ENCODE results near the gene KIAA1217. TPM values are rescaled to one million over a fixed set of nuclear protein-coding genes. Genes with fewer than 3 reads are reported as not detected.
A peak's percentile ranks its signal among the peaks of the same experiment; 100 is the strongest.

Gene KIAA1217
- total and polyA plus RNA-seq, 2 donors from 2014 or later = 10.4 to 63.8 TPM

DNA sequence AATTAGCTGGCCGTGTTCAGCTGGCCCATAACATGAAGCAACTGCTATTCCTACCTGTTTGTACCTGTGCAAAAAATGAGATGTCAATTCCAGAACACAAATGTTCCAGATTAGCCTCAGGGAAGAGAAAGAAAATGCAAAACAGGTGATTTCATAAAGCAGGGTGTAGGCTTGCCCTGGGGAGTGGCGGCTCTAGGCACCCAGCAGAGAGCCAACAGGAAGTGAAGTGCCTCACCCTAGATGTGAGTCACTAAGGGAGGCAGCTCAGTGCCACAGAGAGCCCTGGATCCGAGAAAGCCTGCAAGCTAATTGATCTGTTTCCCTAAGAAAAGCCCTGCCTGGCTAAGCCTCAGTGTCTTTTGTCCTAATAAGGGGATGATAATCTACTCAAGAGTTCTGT is 274.8 kb downstream of the KIAA1217 start:
- no peaks in the 10 kb centered on the region for H3K27me3 ChIP-seq (ENCODE audit: control insufficient read depth, insufficient read depth, low read length)
- H3K9ac ChIP-seq (ENCODE audit: low read length in 3 of 3) = no peak overlapping the region
- DNase-seq = peak in 3 of 5 donors; percentile 38 to 88 (median 39)
- peaks cover under 1 to 12% (median 3%) of the 10 kb centered on the region in 3 donors for H3K36me3 ChIP-seq (ENCODE audit: control insufficient read depth in 2 of 3, insufficient read depth in 3 of 3, low read length in 3 of 3)
- intact Hi-C loops (cut with DNase I) = no loop called here
- H3K9me3 ChIP-seq (ENCODE audit: control insufficient read depth in 2 of 3, insufficient read depth in 1 of 3, low read length in 3 of 3) = no peaks in the 10 kb centered on the region
- peaks cover 0 to 14% (median 7%) of the 10 kb centered on the region in 3 donors for H3K4me1 ChIP-seq (ENCODE audit: control insufficient read depth in 2 of 3, insufficient read depth in 2 of 3, low read depth in 1 of 3, low read length in 3 of 3)
- no peak for TF ChIP-seq CTCF (IDR thresholded peaks at IDR 0.05; ENCODE audit: borderline replicate concordance, extremely low read depth, insufficient read depth)
- H3K27ac ChIP-seq (ENCODE audit: low read depth in 2 of 2, low read length in 2 of 2) = peak overlapping the region in 1 of 2 donors; percentile 47
- H3K4me3 ChIP-seq (ENCODE audit: low read length in 3 of 3) = no peak overlapping the region
- FAIRE-seq = no peak

DNA sequence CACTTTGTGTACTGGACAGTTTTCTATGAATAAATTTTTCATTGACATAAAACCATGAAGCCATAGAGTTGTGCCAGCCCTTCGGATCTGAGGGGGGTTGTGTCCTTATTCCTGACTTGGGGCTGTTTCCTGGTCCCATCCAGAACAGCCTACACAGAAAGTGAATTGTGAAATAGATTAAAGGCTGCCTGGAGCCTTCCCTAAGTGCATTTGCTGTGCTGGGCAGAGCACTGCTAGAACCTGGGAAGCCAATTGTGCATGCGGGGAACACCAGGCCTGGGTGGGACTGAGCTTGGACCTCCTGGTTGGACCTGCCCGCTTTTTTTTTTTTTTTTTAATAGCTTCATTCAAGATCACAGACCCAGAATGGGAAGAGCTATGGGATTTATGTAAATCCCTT is 275.8 kb downstream of the KIAA1217 start:
- Histone ChIP-seq H3K27me3 (ENCODE audit: control insufficient read depth, insufficient read depth, low read length) (no peaks in the 10 kb centered on the region), H3K4me1 (ENCODE audit: control insufficient read depth in 2 of 3, insufficient read depth in 2 of 3, low read depth in 1 of 3, low read length in 3 of 3) (peaks cover 0 to 20% (median 7%) of the 10 kb centered on the region in 3 donors), H3K36me3 (ENCODE audit: control insufficient read depth in 2 of 3, insufficient read depth in 3 of 3, low read length in 3 of 3) (peaks cover 2 to 12% (median 3%) of the 10 kb centered on the region in 3 donors), H3K9ac (ENCODE audit: low read length in 3 of 3) (no peak overlapping the region), H3K4me3 (ENCODE audit: low read length in 3 of 3) (no peak overlapping the region), H3K9me3 (ENCODE audit: control insufficient read depth in 2 of 3, insufficient read depth in 1 of 3, low read length in 3 of 3) (no peaks in the 10 kb centered on the region), H3K27ac (ENCODE audit: low read depth in 2 of 2, low read length in 2 of 2) (peak overlapping the region in 1 of 2 donors; percentile 68)
- no peak for DNase-seq
- no peak for FAIRE-seq
- intact Hi-C loops (cut with DNase I) = no loop called here
- TF ChIP-seq CTCF (IDR thresholded peaks at IDR 0.05; ENCODE audit: borderline replicate concordance, extremely low read depth, insufficient read depth) = no peak

DNA sequence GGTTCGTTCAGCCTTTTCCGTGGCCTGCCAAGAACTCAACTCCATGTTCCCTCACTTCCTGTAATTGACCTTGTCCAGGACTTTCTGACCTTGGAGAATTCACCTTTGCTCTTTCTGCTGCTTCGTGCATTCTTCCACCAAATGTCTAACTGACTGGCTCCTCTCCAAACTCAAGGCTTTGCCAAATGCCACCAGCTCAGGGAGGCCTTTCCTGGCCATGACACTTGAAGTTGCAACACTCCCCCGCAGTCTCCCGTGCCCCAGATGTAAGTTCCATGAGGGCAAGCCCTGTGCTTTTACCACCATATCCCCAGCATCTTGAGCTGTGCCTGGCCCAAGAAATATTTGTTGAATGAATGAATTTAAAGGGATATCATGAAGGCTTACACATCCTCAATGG is 276.4 kb downstream of the KIAA1217 start:
- H3K4me1 ChIP-seq (ENCODE audit: control insufficient read depth in 2 of 3, insufficient read depth in 2 of 3, low read depth in 1 of 3, low read length in 3 of 3) = peaks cover 0 to 20% (median 7%) of the 10 kb centered on the region in 3 donors

More for the DNA sequence above, 276.4 kb downstream of the KIAA1217 start:
- intact Hi-C loops (cut with DNase I) = no loop called here
- Histone ChIP-seq H3K27me3 (ENCODE audit: control insufficient read depth, insufficient read depth, low read length) (no peaks in the 10 kb centered on the region), H3K9me3 (ENCODE audit: control insufficient read depth in 2 of 3, insufficient read depth in 1 of 3, low read length in 3 of 3) (no peaks in the 10 kb centered on the region), H3K27ac (ENCODE audit: low read depth in 2 of 2, low read length in 2 of 2) (peak overlapping the region in 1 of 2 donors; percentile 68), H3K4me3 (ENCODE audit: low read length in 3 of 3) (no peak overlapping the region), H3K9ac (ENCODE audit: low read length in 3 of 3) (no peak overlapping the region), H3K36me3 (ENCODE audit: control insufficient read depth in 2 of 3, insufficient read depth in 3 of 3, low read length in 3 of 3) (peaks cover 2 to 12% (median 3%) of the 10 kb centered on the region in 3 donors)
- DNase-seq (no peak), FAIRE-seq (no peak)
- no peak for TF ChIP-seq CTCF (IDR thresholded peaks at IDR 0.05; ENCODE audit: borderline replicate concordance, extremely low read depth, insufficient read depth)

All from kidney (tissue), 14 donors.